ENCODE measurements around the gene EIF5A2. TPM values are rescaled to one million over a fixed set of nuclear protein-coding genes. Genes with fewer than 3 reads are reported as not detected.
A peak's percentile ranks its signal among the peaks of the same experiment; 100 is the strongest.

EIF5A2 gene
- total RNA-seq, 2 experiments from 2014 or later, result 11.8 to 12.3 TPM

- Mint-ChIP-seq H3K4me3 (no peak overlapping the region), H3K27me3 (no peaks in the 10 kb centered on the region), H3K9me3 (ENCODE audit: low read depth) (no peaks in the 10 kb centered on the region), H3K4me1 (peaks cover 11% of the 10 kb centered on the region), H3K27ac (no peak overlapping the region), H3K36me3 (peaks cover 29% of the 10 kb centered on the region)
- CTCF ChIA-PET, result no interaction called here
- ATAC-seq, result no peak
- no peak for DNase-seq
Measured at GRCh38 chr3:170863816-170864215, 44.6 kb downstream of the EIF5A2 start.

- H3K4me3 Mint-ChIP-seq, result no peak overlapping the region
- H3K27ac Mint-ChIP-seq, result no peak overlapping the region
- CTCF ChIA-PET, result no interaction called here
- no peaks in the 10 kb centered on the region for H3K27me3 Mint-ChIP-seq
- H3K4me1 Mint-ChIP-seq, result peaks cover 10% of the 10 kb centered on the region
- DNase-seq (no peak), ATAC-seq (peak; percentile 7)
- H3K36me3 Mint-ChIP-seq, result peaks cover 28% of the 10 kb centered on the region
- no peaks in the 10 kb centered on the region for H3K9me3 Mint-ChIP-seq (ENCODE audit: low read depth)
Measured at GRCh38 chr3:170862618-170863374, 45.6 kb downstream of the EIF5A2 start.

- DNase-seq (no peak), ATAC-seq (no peak)
- CTCF ChIA-PET, result no interaction called here
- H3K9me3 Mint-ChIP-seq (ENCODE audit: low read depth), result no peaks in the 10 kb centered on the region
- no peak overlapping the region for H3K4me3 Mint-ChIP-seq
- no peaks in the 10 kb centered on the region for H3K27me3 Mint-ChIP-seq
- H3K36me3 Mint-ChIP-seq, result no peaks in the 10 kb centered on the region
- peaks cover 3% of the 10 kb centered on the region for H3K4me1 Mint-ChIP-seq
- no peak overlapping the region for H3K27ac Mint-ChIP-seq
Measured at GRCh38 chr3:170858599-170858998, 49.8 kb downstream of the EIF5A2 start.

- DNase-seq, result no peak
- peaks cover 3% of the 10 kb centered on the region for H3K4me1 Mint-ChIP-seq
- no peak overlapping the region for H3K4me3 Mint-ChIP-seq
- CTCF ChIA-PET, result no interaction called here
- no peak for ATAC-seq
- no peaks in the 10 kb centered on the region for H3K9me3 Mint-ChIP-seq (ENCODE audit: low read depth)
- peaks cover 13% of the 10 kb centered on the region for H3K27me3 Mint-ChIP-seq
- no peaks in the 10 kb centered on the region for H3K36me3 Mint-ChIP-seq
- no peak overlapping the region for H3K27ac Mint-ChIP-seq
Measured at GRCh38 chr3:170852324-170852723, 56.1 kb downstream of the EIF5A2 start.

- no peaks in the 10 kb centered on the region for H3K4me1 Mint-ChIP-seq
- DNase-seq (no peak), ATAC-seq (no peak)
- no peaks in the 10 kb centered on the region for H3K36me3 Mint-ChIP-seq
- CTCF ChIA-PET, result interaction anchor here (1.0 to 2.7 kb wide), 3 partner anchors 10 to 37 kb away, joined by 3 to 14 read pairs (median 3); no protein-coding TSS in a partner anchor
- H3K27me3 Mint-ChIP-seq, result peaks cover 20% of the 10 kb centered on the region
- no peak overlapping the region for H3K27ac Mint-ChIP-seq
- no peaks in the 10 kb centered on the region for H3K9me3 Mint-ChIP-seq (ENCODE audit: low read depth)
- H3K4me3 Mint-ChIP-seq, result no peak overlapping the region
Measured at GRCh38 chr3:170848292-170848917, 60.0 kb downstream of the EIF5A2 start.

GRCh38 chr3:170844377-170844776 is 64.1 kb downstream of the EIF5A2 start:
- CTCF ChIA-PET, result interaction anchor here (0.9 kb wide), 1 partner anchor 33 kb away, joined by 3 read pairs; no protein-coding TSS in a partner anchor
- ATAC-seq (no peak), DNase-seq (no peak)
- Mint-ChIP-seq H3K36me3 (no peaks in the 10 kb centered on the region), H3K4me1 (no peaks in the 10 kb centered on the region), H3K27ac (no peak overlapping the region), H3K9me3 (ENCODE audit: low read depth) (no peaks in the 10 kb centered on the region), H3K4me3 (no peak overlapping the region), H3K27me3 (peaks cover 34% of the 10 kb centered on the region)

- Mint-ChIP-seq H3K36me3 (no peaks in the 10 kb centered on the region), H3K4me3 (no peak overlapping the region), H3K9me3 (ENCODE audit: low read depth) (no peaks in the 10 kb centered on the region), H3K27ac (no peak overlapping the region), H3K4me1 (no peaks in the 10 kb centered on the region), H3K27me3 (peaks cover 52% of the 10 kb centered on the region)
- ATAC-seq (no peak), DNase-seq (no peak)
- CTCF ChIA-PET, result no interaction called here
Measured at GRCh38 chr3:170840291-170840859, 68.1 kb downstream of the EIF5A2 start.

- Mint-ChIP-seq H3K4me3 (no peak overlapping the region), H3K27ac (no peak overlapping the region), H3K9me3 (ENCODE audit: low read depth) (no peaks in the 10 kb centered on the region), H3K36me3 (no peaks in the 10 kb centered on the region), H3K4me1 (no peaks in the 10 kb centered on the region), H3K27me3 (peaks cover 59% of the 10 kb centered on the region)
- DNase-seq, result no peak
- CTCF ChIA-PET, result no interaction called here
- no peak for ATAC-seq
Measured at GRCh38 chr3:170839518-170840100, 68.8 kb downstream of the EIF5A2 start.

Other genes starting within 250 kb of the EIF5A2 start
- gene RPL22L1, start 38.4 kb downstream of the EIF5A2 start, total RNA-seq, result 100 to 1,000 TPM; 116 to 149 TPM
- gene SLC2A2, start 118.1 kb upstream of the EIF5A2 start, total RNA-seq, result not detected

Data from activated CD8-positive, alpha-beta memory T cell treated with anti-CD3 and anti-CD28 coated beads, Interleukin-2, amount 10 ng/mL, durations not matched to agents 7 days and 5 days (primary cell).